Adrenal gland (tissue), 12 donors: Measurements from ENCODE around the gene CA5B. TPM values are rescaled to one million over a fixed set of nuclear protein-coding genes. Genes with fewer than 3 reads are reported as not detected.
A peak's percentile ranks its signal among the peaks of the same experiment; 100 is the strongest.
"Not testable (repeated sequence)": the region's sequence is repeated elsewhere in the genome, so short reads cannot be mapped to it uniquely, and the experiment has no call there.

Experiments
- DNase-seq, 7 donors: peaks; one replicate each; pipeline ENCODE4 v3.0.0-alpha.2; 2019 to 2020
- H3K27ac ChIP-seq, 5 donors: fragments of 200-600 bp; sonication (generic) in 4 of 5; 1 replicate in 3 of 5; 2 replicates in 2 of 5; pipeline versions ENCODE4 v1.5.1 to v1.8.0; 2016 to 2020; ENCODE audit warnings: mild to moderate bottlenecking in 1 of 5
- H3K27me3 ChIP-seq: fragments of 200-600 bp; 2 replicates; pipeline ENCODE4 v1.8.0; 2021
- H3K36me3 ChIP-seq, 2 donors: fragments of 200-600 bp; replicated peaks in 1 of 2; 1 replicate in 1 of 2; 2 replicates in 1 of 2; pipeline versions ENCODE4 v1.5.1 to v1.8.0; 2018 to 2022
- H3K4me1 ChIP-seq, 2 donors: fragments of 200-600 bp; replicated peaks in 1 of 2; 1 replicate in 1 of 2; 2 replicates in 1 of 2; pipeline versions ENCODE4 v1.5.1 to v1.8.0; 2018 to 2021
- H3K4me3 ChIP-seq, 4 donors: fragments of 200-600 bp; sonication (generic) in 3 of 4; one replicate each; pipeline ENCODE4 v1.5.1; 2016 to 2018
- H3K9me3 ChIP-seq, 3 donors: fragments of 200-600 bp; sonication (generic) in 1 of 3; replicated peaks in 1 of 3; 1 replicate in 2 of 3; 2 replicates in 1 of 3; pipeline versions ENCODE4 v1.5.1 to v1.8.0; 2016 to 2021
- CTCF ChIP-seq, 6 experiments: fragments of 450-650 bp in 4 of 6; fragments of 200-600 bp in 2 of 6; sonication (generic) in 1 of 6; IDR thresholded peaks; 1 replicate in 5 of 6; 2 replicates in 1 of 6; pipeline versions ENCODE4 v1.5.1 to v1.8.0; 2016 to 2021; ENCODE audit warnings: antibody characterized with exemption in 6 of 6, mild to moderate bottlenecking in 2 of 6, moderate library complexity in 1 of 6
- POLR2A ChIP-seq, 2 donors: fragments of 450-650 bp; IDR thresholded peaks; one replicate each; pipeline ENCODE4 v1.6.1; 2017; ENCODE audit warnings: antibody characterized with exemption in 2 of 2, mild to moderate bottlenecking in 2 of 2, moderate library complexity in 1 of 2
- WGBS, 4 donors: extraction: QIAGEN DNeasy Blood & Tissue Kit in 2 of 4; methylation state at CpG; one replicate each; pipeline versions ENCODE4 v1.1.5 to v1.1.7; 2013 to 2017; 5-methylcytosine and 5-hydroxymethylcytosine counted together
- intact Hi-C, 2 donors: fragments of 100-400 bp; cut with DNase I; formaldehyde crosslinking; loops; one replicate each; pipeline versions ENCODE4 v1.14.1 to v1.15.0; 2022 to 2023
- polyA plus RNA-seq, 3 donors: library from polyadenylated mRNA; stranded (reverse); fragments of 200-250 nt in 2 of 3; fragments of 350-450 nt in 1 of 3; fragmentation: Illumina TruSeq in 1 of 3; extraction: RNeasy Lipid Tissue Mini Kit (QIAGEN cat#74804) in 1 of 3; gene quantifications; one replicate each; pipeline ENCODE4 v1.2.3, GENCODE V29; 2013 to 2014
- total RNA-seq, 9 donors: library from RNA; depleted of rRNA in 4 of 9; stranded (reverse); fragments of >200 nt in 4 of 9; fragments of 120-200 nt in 1 of 9; fragmentation: NEBNext Ultra II Directional in 1 of 9; extraction: Animal tissue kit (Norgen Biotek cat#: 25700) in 1 of 9; gene quantifications; one replicate each; pipeline versions ENCODE4 v1.1.0 to v1.2.4, GENCODE V29; 2013 to 2023
- donor health status: healthy with polysubstance abuse.
- donor health status: Bipolar disorder and iron deficiency.
- donor health status: DM: yes; HTN: yes; CAD: no.
- donor health status: DM: no; HTN: no; CAD: no.
- donor health status: DM: no; HTN: no; CAD: no.
- donor health status: DM: yes; HTN: yes; CAD: no.

Gene CA5B
- total and polyA plus RNA-seq, 12 donors, result 2.5 to 21.6 (median 7.8) TPM

- DNase-seq, result no peak
- no peaks in the 10 kb centered on the region for H3K9me3 ChIP-seq
- H3K36me3 ChIP-seq, result no peaks in the 10 kb centered on the region
- no peak for TF ChIP-seq POLR2A (IDR thresholded peaks at IDR 0.05)
- TF ChIP-seq CTCF (IDR thresholded peaks at IDR 0.05), result no peak
- no peak overlapping the region for H3K27ac ChIP-seq
- no peaks in the 10 kb centered on the region for H3K27me3 ChIP-seq
- intact Hi-C loops, result no loop called here
- H3K4me1 ChIP-seq, result no peaks in the 10 kb centered on the region
- no peak overlapping the region for H3K4me3 ChIP-seq
- 95 to 99% (median 97%) methylated on average over 11 to 40 of the region's 40 CpGs for WGBS, 4 donors
Observed at GRCh38 chrX:15702488-15703371, 35.3 kb upstream of the CA5B start.

GRCh38 chrX:15703809-15704208, 34.3 kb upstream of the CA5B start:
- H3K9me3 ChIP-seq, intact Hi-C loops: not testable (repeated sequence)
- WGBS, 4 donors, result 100% methylated on average over 1 of the region's 5 CpGs; no CpG with 5 or more reads in 3 of the 4 donors

GRCh38 chrX:15704273-15704672, 33.8 kb upstream of the CA5B start:
- DNase-seq, intact Hi-C loops, H3K27me3 ChIP-seq, H3K9me3 ChIP-seq, H3K4me1 ChIP-seq, H3K36me3 ChIP-seq, H3K27ac ChIP-seq, H3K4me3 ChIP-seq: not testable (repeated sequence)
- WGBS, 4 donors, result 90 to 99% (median 97%) methylated on average over 3 to 5 of the region's 8 CpGs

More at GRCh38 chrX:15703809-15704208, 34.3 kb upstream of the CA5B start:
- H3K27me3 ChIP-seq, H3K4me1 ChIP-seq, DNase-seq, H3K36me3 ChIP-seq, H3K4me3 ChIP-seq, H3K27ac ChIP-seq: not testable (repeated sequence)

- no peaks in the 10 kb centered on the region for H3K4me1 ChIP-seq
- H3K4me3 ChIP-seq, result no peak overlapping the region
- no peak for TF ChIP-seq POLR2A (IDR thresholded peaks at IDR 0.05)
- TF ChIP-seq CTCF (IDR thresholded peaks at IDR 0.05), result no peak
- peak in 4 of 7 donors; percentile 5 to 59 (median 40) for DNase-seq
- H3K27me3 ChIP-seq, result no peaks in the 10 kb centered on the region
- no peaks in the 10 kb centered on the region for H3K36me3 ChIP-seq
- no peak overlapping the region for H3K27ac ChIP-seq
- intact Hi-C loops, result no loop called here
- WGBS, 4 donors, result 67 to 86% (median 74%) methylated on average over 1 of the region's 1 CpG
- H3K9me3 ChIP-seq, result no peaks in the 10 kb centered on the region
Observed at GRCh38 chrX:15714529-15714928, 23.5 kb upstream of the CA5B start.

GRCh38 chrX:15718283-15718970, 19.6 kb upstream of the CA5B start:
- no peak for TF ChIP-seq POLR2A (IDR thresholded peaks at IDR 0.05)
- no peak for TF ChIP-seq CTCF (IDR thresholded peaks at IDR 0.05)
- Histone ChIP-seq H3K36me3 (no peaks in the 10 kb centered on the region), H3K4me1 (no peaks in the 10 kb centered on the region), H3K4me3 (no peak overlapping the region), H3K27me3 (no peaks in the 10 kb centered on the region), H3K9me3 (no peaks in the 10 kb centered on the region), H3K27ac (no peak overlapping the region)
- WGBS, 4 donors, result 86 to 91% (median 88%) methylated on average over 9 of the region's 9 CpGs
- intact Hi-C loops, result no loop called here
- DNase-seq, result no peak
